ENCODE measurements around the gene GPC6. TPM values are rescaled to one million over a fixed set of nuclear protein-coding genes. Genes with fewer than 3 reads are reported as not detected.

The GPC6 gene
- total and polyA plus RNA-seq, 9 of the 15 experiments (the other 6 are each of a cell fraction or from before 2014, with no cell fraction given), result under 0.01 to 0.20 (median 0.01) TPM; not detected in 4

DNA sequence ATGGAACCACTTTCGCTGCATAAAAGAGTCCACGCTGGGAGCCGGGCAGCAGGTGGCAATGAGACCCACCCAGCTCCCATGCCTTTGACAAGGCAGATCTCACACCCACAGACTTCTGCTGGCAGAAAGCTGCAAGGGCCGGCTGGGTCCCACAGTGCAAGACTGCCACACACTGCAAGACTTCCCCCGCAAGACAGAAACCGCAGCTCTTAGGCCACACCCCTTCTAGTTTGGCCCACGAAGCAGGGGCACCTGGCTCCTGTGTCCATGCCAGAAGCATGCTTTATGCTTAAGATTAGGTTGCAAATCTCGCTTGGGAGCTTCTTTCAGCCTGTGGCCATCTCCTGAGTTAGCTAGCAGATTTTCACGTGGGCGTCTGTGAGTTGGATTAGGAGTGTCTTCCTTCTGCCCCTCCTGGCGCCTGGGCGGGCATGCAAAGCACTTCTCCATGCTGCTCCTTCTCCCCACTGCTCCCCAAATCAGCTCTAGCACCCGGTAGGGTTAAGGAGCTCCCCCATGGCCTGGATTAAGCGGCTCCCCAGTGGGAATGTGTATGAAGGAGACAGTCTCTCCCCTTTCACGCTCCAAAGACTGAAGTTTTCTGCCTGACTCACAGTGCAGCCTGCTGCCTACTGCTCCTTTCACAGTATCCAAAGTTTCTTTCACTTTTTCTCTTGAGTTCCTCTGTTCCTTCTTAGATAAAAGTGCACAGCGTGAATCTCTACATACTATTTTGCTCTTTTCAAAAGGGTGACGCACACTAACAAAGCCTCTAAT is 17.7 kb downstream of the GPC6 start:
- ATAC-seq (peak; percentile 65), FAIRE-seq (no peak), DNase-seq (ENCODE audit: extremely low read depth in 1 of 4, low spot score in 3 of 4) (peak in 1 of 4 experiments; percentile 30)
- H3K36me3 ChIP-seq (ENCODE audit: control insufficient read depth, insufficient read depth, low read length), result no peaks in the 10 kb centered on the region
- H3K9me1 ChIP-seq (ENCODE audit: control insufficient read depth, insufficient read depth, low read length), result no peaks in the 10 kb centered on the region
- no peak overlapping the region for H3K4me2 ChIP-seq (ENCODE audit: insufficient read depth, low read length)
- no peaks in the 10 kb centered on the region; the same call in 1 of the 2 replicates for H3K9me3 ChIP-seq (replicated peaks; ENCODE audit: control insufficient read depth, insufficient read depth, low read depth, low read length)
- H3K4me1 ChIP-seq (replicated peaks in 1 of 2; ENCODE audit: control insufficient read depth in 2 of 2, insufficient read depth in 2 of 2, low read length in 2 of 2), result peaks cover 0 to 4% of the 10 kb centered on the region in 2 experiments; a peak in 2 of 5 replicates
- POLR2A ChIA-PET, result interaction anchor here (0.8 to 4.4 kb wide), 8 partner anchors 8 to 41 kb away, joined by 3 to 28 read pairs (median 4); partner anchors contain the start of gene GPC6
- no peak overlapping the region for H3K9ac ChIP-seq (ENCODE audit: insufficient read depth in 1 of 2, low read depth in 2 of 2, low read length in 2 of 2)
- in situ Hi-C loops (cut with MboI), result no loop called here
- BruUV-seq (replicated peaks), result no TSS peak
- peaks cover 0 to 7% of the 10 kb centered on the region in 2 experiments; a peak in 1 of 5 replicates for H3K27me3 ChIP-seq (ENCODE audit: control insufficient read depth in 2 of 2, insufficient read depth in 2 of 2, low read length in 2 of 2)
- CTCF ChIA-PET (ENCODE audit: low intra/inter-chr PET ratio), result no interaction called here
- no peaks in the 10 kb centered on the region for H4K20me1 ChIP-seq (replicated peaks; ENCODE audit: control insufficient read depth, insufficient read depth, low read length)
- H2AFZ ChIP-seq (ENCODE audit: low read depth, low read length), result no peak overlapping the region
- WGBS (ENCODE audit: insufficient coverage, low coverage, missing lambda C conversion rate), result 3% methylated on average over 17 of the region's 17 CpGs
- H3K27ac ChIP-seq (ENCODE audit: extremely low read depth, low read depth, low read length), result no peak overlapping the region
- intact Hi-C loops (cut with micrococcal nuclease), result no loop called here
- H3K4me3 ChIP-seq, result no peak overlapping the region
- no peaks in the 10 kb centered on the region for H3K79me2 ChIP-seq (ENCODE audit: control insufficient read depth, insufficient read depth, low read length)
- TF ChIP-seq, protein P1, sequence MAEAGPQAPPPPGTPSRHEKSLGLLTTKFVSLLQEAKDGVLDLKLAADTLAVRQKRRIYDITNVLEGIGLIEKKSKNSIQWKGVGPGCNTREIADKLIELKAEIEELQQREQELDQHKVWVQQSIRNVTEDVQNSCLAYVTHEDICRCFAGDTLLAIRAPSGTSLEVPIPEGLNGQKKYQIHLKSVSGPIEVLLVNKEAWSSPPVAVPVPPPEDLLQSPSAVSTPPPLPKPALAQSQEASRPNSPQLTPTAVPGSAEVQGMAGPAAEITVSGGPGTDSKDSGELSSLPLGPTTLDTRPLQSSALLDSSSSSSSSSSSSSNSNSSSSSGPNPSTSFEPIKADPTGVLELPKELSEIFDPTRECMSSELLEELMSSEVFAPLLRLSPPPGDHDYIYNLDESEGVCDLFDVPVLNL (CRISPR knock-in tag; IDR thresholded peaks at IDR 0.05; ENCODE audit: low read depth), result no peak
- TF ChIP-seq SOX6 (IDR thresholded peaks at IDR 0.05), result no peak
- no peak for TF ChIP-seq FUS (optimal IDR thresholded peaks at IDR 0.05; ENCODE audit: low read depth, low read length)
- TF ChIP-seq POLR2H (tag; IDR thresholded peaks at IDR 0.05; ENCODE audit: low read depth), result no peak
- no peak for TF ChIP-seq JUND (IDR thresholded peaks at IDR 0.05; ENCODE audit: borderline replicate concordance, low read depth, low read length)
- no peak for TF ChIP-seq JUND (tag; IDR thresholded peaks at IDR 0.05; ENCODE audit: borderline replicate concordance, low read depth, low read length)
- TF ChIP-seq ADNP (tag; IDR thresholded peaks at IDR 0.05), result no peak
- no peak for TF ChIP-seq TGIF2 (CRISPR knock-in tag; IDR thresholded peaks at IDR 0.05)
- no peak for TF ChIP-seq ZBTB8A (IDR thresholded peaks at IDR 0.05; ENCODE audit: partially characterized antibody)
- no peak for TF ChIP-seq U2AF1 (optimal IDR thresholded peaks at IDR 0.05; ENCODE audit: low read depth, low read length)
- TF ChIP-seq, protein P2, sequence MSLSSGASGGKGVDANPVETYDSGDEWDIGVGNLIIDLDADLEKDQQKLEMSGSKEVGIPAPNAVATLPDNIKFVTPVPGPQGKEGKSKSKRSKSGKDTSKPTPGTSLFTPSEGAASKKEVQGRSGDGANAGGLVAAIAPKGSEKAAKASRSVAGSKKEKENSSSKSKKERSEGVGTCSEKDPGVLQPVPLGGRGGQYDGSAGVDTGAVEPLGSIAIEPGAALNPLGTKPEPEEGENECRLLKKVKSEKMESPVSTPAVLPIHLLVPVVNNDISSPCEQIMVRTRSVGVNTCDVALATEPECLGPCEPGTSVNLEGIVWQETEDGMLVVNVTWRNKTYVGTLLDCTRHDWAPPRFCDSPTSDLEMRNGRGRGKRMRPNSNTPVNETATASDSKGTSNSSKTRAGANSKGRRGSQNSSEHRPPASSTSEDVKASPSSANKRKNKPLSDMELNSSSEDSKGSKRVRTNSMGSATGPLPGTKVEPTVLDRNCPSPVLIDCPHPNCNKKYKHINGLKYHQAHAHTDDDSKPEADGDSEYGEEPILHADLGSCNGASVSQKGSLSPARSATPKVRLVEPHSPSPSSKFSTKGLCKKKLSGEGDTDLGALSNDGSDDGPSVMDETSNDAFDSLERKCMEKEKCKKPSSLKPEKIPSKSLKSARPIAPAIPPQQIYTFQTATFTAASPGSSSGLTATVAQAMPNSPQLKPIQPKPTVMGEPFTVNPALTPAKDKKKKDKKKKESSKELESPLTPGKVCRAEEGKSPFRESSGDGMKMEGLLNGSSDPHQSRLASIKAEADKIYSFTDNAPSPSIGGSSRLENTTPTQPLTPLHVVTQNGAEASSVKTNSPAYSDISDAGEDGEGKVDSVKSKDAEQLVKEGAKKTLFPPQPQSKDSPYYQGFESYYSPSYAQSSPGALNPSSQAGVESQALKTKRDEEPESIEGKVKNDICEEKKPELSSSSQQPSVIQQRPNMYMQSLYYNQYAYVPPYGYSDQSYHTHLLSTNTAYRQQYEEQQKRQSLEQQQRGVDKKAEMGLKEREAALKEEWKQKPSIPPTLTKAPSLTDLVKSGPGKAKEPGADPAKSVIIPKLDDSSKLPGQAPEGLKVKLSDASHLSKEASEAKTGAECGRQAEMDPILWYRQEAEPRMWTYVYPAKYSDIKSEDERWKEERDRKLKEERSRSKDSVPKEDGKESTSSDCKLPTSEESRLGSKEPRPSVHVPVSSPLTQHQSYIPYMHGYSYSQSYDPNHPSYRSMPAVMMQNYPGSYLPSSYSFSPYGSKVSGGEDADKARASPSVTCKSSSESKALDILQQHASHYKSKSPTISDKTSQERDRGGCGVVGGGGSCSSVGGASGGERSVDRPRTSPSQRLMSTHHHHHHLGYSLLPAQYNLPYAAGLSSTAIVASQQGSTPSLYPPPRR (CRISPR knock-in tag; IDR thresholded peaks at IDR 0.05; ENCODE audit: borderline replicate concordance), result no peak
- TF ChIP-seq, protein P3, sequence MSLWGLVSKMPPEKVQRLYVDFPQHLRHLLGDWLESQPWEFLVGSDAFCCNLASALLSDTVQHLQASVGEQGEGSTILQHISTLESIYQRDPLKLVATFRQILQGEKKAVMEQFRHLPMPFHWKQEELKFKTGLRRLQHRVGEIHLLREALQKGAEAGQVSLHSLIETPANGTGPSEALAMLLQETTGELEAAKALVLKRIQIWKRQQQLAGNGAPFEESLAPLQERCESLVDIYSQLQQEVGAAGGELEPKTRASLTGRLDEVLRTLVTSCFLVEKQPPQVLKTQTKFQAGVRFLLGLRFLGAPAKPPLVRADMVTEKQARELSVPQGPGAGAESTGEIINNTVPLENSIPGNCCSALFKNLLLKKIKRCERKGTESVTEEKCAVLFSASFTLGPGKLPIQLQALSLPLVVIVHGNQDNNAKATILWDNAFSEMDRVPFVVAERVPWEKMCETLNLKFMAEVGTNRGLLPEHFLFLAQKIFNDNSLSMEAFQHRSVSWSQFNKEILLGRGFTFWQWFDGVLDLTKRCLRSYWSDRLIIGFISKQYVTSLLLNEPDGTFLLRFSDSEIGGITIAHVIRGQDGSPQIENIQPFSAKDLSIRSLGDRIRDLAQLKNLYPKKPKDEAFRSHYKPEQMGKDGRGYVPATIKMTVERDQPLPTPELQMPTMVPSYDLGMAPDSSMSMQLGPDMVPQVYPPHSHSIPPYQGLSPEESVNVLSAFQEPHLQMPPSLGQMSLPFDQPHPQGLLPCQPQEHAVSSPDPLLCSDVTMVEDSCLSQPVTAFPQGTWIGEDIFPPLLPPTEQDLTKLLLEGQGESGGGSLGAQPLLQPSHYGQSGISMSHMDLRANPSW (CRISPR knock-in tag; IDR thresholded peaks at IDR 0.05), result no peak
